ENCODE results near the gene TRERF1.

DNA sequence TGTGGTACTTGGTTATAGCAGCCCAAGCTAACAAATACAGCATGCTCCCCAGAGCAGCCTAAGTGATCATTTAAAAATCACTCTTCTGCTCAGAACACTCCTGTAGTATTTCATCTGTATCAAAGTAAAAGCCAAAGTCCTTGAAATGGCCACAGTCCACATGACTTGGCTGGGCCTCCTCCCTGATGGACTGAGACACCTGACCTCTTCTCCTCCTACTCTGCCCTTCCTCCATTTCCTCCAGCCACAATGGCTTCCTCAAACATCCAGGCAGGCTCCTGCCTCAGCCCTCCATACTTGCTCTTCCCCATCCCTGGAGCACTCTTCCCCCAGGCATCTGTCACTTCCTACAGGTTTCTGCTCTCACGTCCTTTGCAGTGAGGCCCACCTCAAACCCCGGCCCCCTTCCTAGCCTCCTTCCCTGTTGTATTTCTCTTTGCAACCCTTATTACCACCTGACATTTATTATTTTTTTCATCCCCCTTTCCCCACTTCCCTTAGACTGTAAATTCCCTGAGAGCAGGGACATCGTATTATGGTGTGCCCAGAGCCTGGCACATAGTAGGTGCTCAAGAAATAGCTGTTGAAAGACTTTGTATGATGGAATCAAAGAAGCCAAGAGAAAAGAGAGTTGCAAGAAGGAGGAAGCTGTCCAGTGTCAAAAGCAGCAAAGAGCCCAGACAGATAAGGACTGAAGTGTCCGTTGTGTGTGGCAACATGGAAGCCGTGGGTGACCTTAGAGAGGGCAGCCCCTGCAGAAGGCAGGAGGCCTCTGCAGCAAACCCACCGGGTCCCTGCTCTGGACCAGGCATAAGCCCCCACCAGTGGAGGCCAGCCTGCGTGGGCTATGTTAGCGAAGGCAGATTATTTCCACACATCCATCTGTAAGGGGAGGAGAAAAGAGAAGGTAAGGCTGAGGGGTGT, 87.5 kb downstream of the TRERF1 start:
- TF ChIP-seq, protein P1, sequence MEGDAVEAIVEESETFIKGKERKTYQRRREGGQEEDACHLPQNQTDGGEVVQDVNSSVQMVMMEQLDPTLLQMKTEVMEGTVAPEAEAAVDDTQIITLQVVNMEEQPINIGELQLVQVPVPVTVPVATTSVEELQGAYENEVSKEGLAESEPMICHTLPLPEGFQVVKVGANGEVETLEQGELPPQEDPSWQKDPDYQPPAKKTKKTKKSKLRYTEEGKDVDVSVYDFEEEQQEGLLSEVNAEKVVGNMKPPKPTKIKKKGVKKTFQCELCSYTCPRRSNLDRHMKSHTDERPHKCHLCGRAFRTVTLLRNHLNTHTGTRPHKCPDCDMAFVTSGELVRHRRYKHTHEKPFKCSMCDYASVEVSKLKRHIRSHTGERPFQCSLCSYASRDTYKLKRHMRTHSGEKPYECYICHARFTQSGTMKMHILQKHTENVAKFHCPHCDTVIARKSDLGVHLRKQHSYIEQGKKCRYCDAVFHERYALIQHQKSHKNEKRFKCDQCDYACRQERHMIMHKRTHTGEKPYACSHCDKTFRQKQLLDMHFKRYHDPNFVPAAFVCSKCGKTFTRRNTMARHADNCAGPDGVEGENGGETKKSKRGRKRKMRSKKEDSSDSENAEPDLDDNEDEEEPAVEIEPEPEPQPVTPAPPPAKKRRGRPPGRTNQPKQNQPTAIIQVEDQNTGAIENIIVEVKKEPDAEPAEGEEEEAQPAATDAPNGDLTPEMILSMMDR (IDR thresholded peaks at IDR 0.05) = no peak
- no peak for TF ChIP-seq POLR2A (IDR thresholded peaks at IDR 0.05)
